ENCODE results near the gene LRP1B.

GRCh38 chr2:141113301-141113700 lies 1017.5 kb downstream of the LRP1B start:
- no peak for TF ChIP-seq POLR2AphosphoS5 (IDR thresholded peaks at IDR 0.05; ENCODE audit: low read depth, low read length)
- no peak for TF ChIP-seq POLR2A (IDR thresholded peaks at IDR 0.05; ENCODE audit: low read depth, low read length)
- no peak for TF ChIP-seq TAF1 (IDR thresholded peaks at IDR 0.05; ENCODE audit: borderline replicate concordance, low read depth, low read length)
